ENCODE results near the gene RHEB. TPM values are rescaled to one million over a fixed set of nuclear protein-coding genes. Genes with fewer than 3 reads are reported as not detected.

RHEB gene
- total RNA-seq = 62.0 and 77.6 TPM in 2 replicates

GRCh38 chr7:151519765-151520418 is at the start of gene RHEB:
RHEB (minus strand) TSS chr7:151519895; CDS start chr7:151519511, 384 bp downstream.

GRCh38 chr7:151439855-151440798 is 79.6 kb downstream of the RHEB start, which contains the start of gene CRYGN:
CRYGN (minus strand) TSS chr7:151440141; CDS start chr7:151439917, 224 bp downstream.

Other genes with a start within 250 kb of the RHEB start
- gene NUB1, start 178.1 kb downstream of the RHEB start, total RNA-seq = 52.6 and 54.7 TPM in 2 replicates
- gene WDR86, start 109.9 kb downstream of the RHEB start, total RNA-seq = 0.06 and 0.26 TPM in 2 replicates
- gene CRYGN, start 79.8 kb downstream of the RHEB start, total RNA-seq = 0.12 and 0.13 TPM in 2 replicates